OCI-LY1 (cell line): Measurements from ENCODE around the gene AKT1S1.

Experiments used
- H2AFZ ChIP-seq: fragments of 200-600 bp; sonication (generic), shearing (Covaris generic); 2 replicates; pipeline ENCODE4 v1.6.0; 2014; ENCODE audit warnings: antibody characterized with exemption, mild to moderate bottlenecking, low read length
- H3F3A ChIP-seq: fragments of 200-600 bp; sonication (generic), shearing (Covaris generic); 2 replicates; pipeline ENCODE4 v1.6.0; 2014; ENCODE audit warnings: mild to moderate bottlenecking, antibody characterized with exemption, low read length, moderate library complexity; ENCODE audit not compliant: insufficient read depth
- H3K27ac ChIP-seq: fragments of 200-600 bp; sonication (generic); 2 replicates; pipeline ENCODE4 v1.5.1; 2014; ENCODE audit warnings: low read length, mixed run types, mild to moderate bottlenecking, low read depth; ENCODE audit not compliant: poor library complexity, severe bottlenecking
- H3K27me3 ChIP-seq: fragments of 200-600 bp; sonication (generic); 2 replicates; pipeline ENCODE4 v1.6.0; 2014; ENCODE audit warnings: antibody characterized with exemption, mild to moderate bottlenecking, low read length, moderate library complexity; ENCODE audit not compliant: insufficient read depth
- H3K36me3 ChIP-seq: fragments of 200-600 bp; sonication (generic); 2 replicates; pipeline ENCODE4 v1.6.1; 2014; ENCODE audit warnings: mild to moderate bottlenecking, antibody characterized with exemption, low read length, moderate library complexity, mixed read lengths; ENCODE audit not compliant: insufficient read depth
- H3K4me1 ChIP-seq: fragments of 200-600 bp; sonication (generic); 2 replicates; pipeline ENCODE4 v1.5.1; 2014; ENCODE audit warnings: mild to moderate bottlenecking, low read length, moderate library complexity; ENCODE audit not compliant: insufficient read depth, severe bottlenecking
- H3K4me2 ChIP-seq: fragments of 200-600 bp; sonication (generic), shearing (Covaris generic); 2 replicates; pipeline ENCODE4 v1.6.1; 2014; ENCODE audit warnings: low read length
- H3K4me3 ChIP-seq: fragments of 200-600 bp; sonication (generic); 2 replicates; pipeline ENCODE4 v1.5.1; 2014; ENCODE audit warnings: low read length, low read depth, mild to moderate bottlenecking, mixed read lengths; ENCODE audit not compliant: poor library complexity, severe bottlenecking
- H3K79me2 ChIP-seq: fragments of 200-600 bp; shearing (Covaris generic); 2 replicates; pipeline ENCODE4 v1.6.1; 2016; ENCODE audit warnings: mixed run types, low read length, mixed read lengths; ENCODE audit not compliant: insufficient read depth
- H3K9ac ChIP-seq: fragments of 200-600 bp; sonication (generic), shearing (Covaris generic); 2 replicates; pipeline ENCODE4 v1.6.1; 2014; ENCODE audit warnings: mild to moderate bottlenecking, low read length, mixed read lengths
- H3K9me2 ChIP-seq: fragments of 200-600 bp; sonication (generic), shearing (Covaris generic); 2 replicates; pipeline ENCODE4 v1.6.1; 2014; ENCODE audit warnings: low read depth, mild to moderate bottlenecking, low read length, mixed read lengths
- H3K9me3 ChIP-seq: fragments of 200-600 bp; shearing (Covaris generic); 2 replicates; pipeline ENCODE4 v1.6.1; 2014; ENCODE audit warnings: low read length, mixed read lengths
- H4K20me1 ChIP-seq: fragments of 200-600 bp; sonication (generic), shearing (Covaris generic); 2 replicates; pipeline ENCODE4 v1.6.0; 2016; ENCODE audit warnings: mild to moderate bottlenecking, low read length; ENCODE audit not compliant: insufficient read depth
- CTCF ChIP-seq: fragments of 200-600 bp; sonication (generic), shearing (Covaris generic); IDR thresholded peaks from 2 replicates; pipeline ENCODE4 v1.5.1; 2017; ENCODE audit warnings: mild to moderate bottlenecking, antibody characterized with exemption, low read length, moderate library complexity, mixed read lengths
- EZH2 ChIP-seq: fragments of 200-600 bp; sonication (generic), shearing (Covaris generic); IDR thresholded peaks from 2 replicates; pipeline ENCODE4 v1.8.0; 2017; ENCODE audit warnings: borderline replicate concordance, mixed run types, mild to moderate bottlenecking, antibody characterized with exemption, low read length, moderate library complexity, mixed read lengths

AKT1S1 gene

GRCh38 chr19:49859682-49860335 lies 17.3 kb downstream of the AKT1S1 start:
- H3K4me1 ChIP-seq = peaks cover 28% of the 10 kb centered on the region
- H3K9ac ChIP-seq = no peak overlapping the region
- H3K9me3 ChIP-seq = no peaks in the 10 kb centered on the region
- H3K4me2 ChIP-seq = no peak overlapping the region
- peaks cover 93% of the 10 kb centered on the region for H3K36me3 ChIP-seq
- no peak overlapping the region for H3K27ac ChIP-seq
- H3F3A ChIP-seq = no peaks in the 10 kb centered on the region
- no peak for TF ChIP-seq EZH2
- no peak for TF ChIP-seq CTCF
- no peaks in the 10 kb centered on the region for H4K20me1 ChIP-seq
- H3K9me2 ChIP-seq = no peaks in the 10 kb centered on the region
- no peaks in the 10 kb centered on the region for H3K27me3 ChIP-seq
- no peak overlapping the region for H2AFZ ChIP-seq
- no peaks in the 10 kb centered on the region for H3K79me2 ChIP-seq
- no peak overlapping the region for H3K4me3 ChIP-seq

GRCh38 chr19:49858088-49858985 lies 18.8 kb downstream of the AKT1S1 start:
- H3K36me3 ChIP-seq = peaks cover 85% of the 10 kb centered on the region
- H4K20me1 ChIP-seq = no peaks in the 10 kb centered on the region
- H3K27ac ChIP-seq = peak overlapping the region; percentile 66

GRCh38 chr19:49857838-49858087 lies 19.4 kb downstream of the AKT1S1 start:
- Histone ChIP-seq H3K79me2 (peaks cover 14% of the 10 kb centered on the region), H3K4me2 (no peak overlapping the region), H2AFZ (no peak overlapping the region), H3K9me3 (no peaks in the 10 kb centered on the region), H3K36me3 (peaks cover 79% of the 10 kb centered on the region), H3F3A (no peaks in the 10 kb centered on the region), H3K9ac (no peak overlapping the region; the same call in 1 of the 2 replicates), H3K27me3 (no peaks in the 10 kb centered on the region), H3K4me3 (no peak overlapping the region), H4K20me1 (no peaks in the 10 kb centered on the region), H3K4me1 (peaks cover 40% of the 10 kb centered on the region), H3K9me2 (no peaks in the 10 kb centered on the region), H3K27ac (peak overlapping the region; percentile 66)
- TF ChIP-seq EZH2 = no peak
- no peak for TF ChIP-seq CTCF

More at GRCh38 chr19:49858088-49858985, 18.8 kb downstream of the AKT1S1 start:
- no peak overlapping the region for H3K4me3 ChIP-seq
- H3K4me2 ChIP-seq = no peak overlapping the region
- H3K79me2 ChIP-seq = peaks cover 8% of the 10 kb centered on the region
- H3F3A ChIP-seq = no peaks in the 10 kb centered on the region
- H3K9me2 ChIP-seq = no peaks in the 10 kb centered on the region
- H3K4me1 ChIP-seq = peaks cover 37% of the 10 kb centered on the region
- no peak overlapping the region for H2AFZ ChIP-seq
- no peaks in the 10 kb centered on the region for H3K9me3 ChIP-seq
- no peak overlapping the region for H3K9ac ChIP-seq
- H3K27me3 ChIP-seq = no peaks in the 10 kb centered on the region
- TF ChIP-seq CTCF (peak; percentile 41; the same call in 1 of the 2 replicates), EZH2 (no peak)
